ENCODE measurements around the gene CDV3. TPM values are rescaled to one million over a fixed set of nuclear protein-coding genes. Genes with fewer than 3 reads are reported as not detected.
A peak's percentile ranks its signal among the peaks of the same experiment; 100 is the strongest.

The CDV3 gene
- total RNA-seq, 1 experiment from 2014 or later = 309 TPM

GRCh38 chr3:133568294-133569014 is 5.0 kb upstream of the CDV3 start:
- TF ChIP-seq CTCF (IDR thresholded peaks at IDR 0.05; ENCODE audit: unreplicated experiment) = no peak
- peak overlapping the region; percentile 18 for H3K4me3 Mint-ChIP-seq (ENCODE audit: unreplicated experiment)
- no peaks in the 10 kb centered on the region for H3K36me3 Mint-ChIP-seq (ENCODE audit: insufficient read depth, unreplicated experiment)
- BruUV-seq (replicated peaks) = no TSS peak
- POLR2A ChIA-PET = interaction anchor here (0.7 to 3.9 kb wide), 12 partner anchors 10 to 842 kb away, joined by 3 to 60 read pairs (median 4); no protein-coding TSS in a partner anchor
- H3K9me3 Mint-ChIP-seq (ENCODE audit: unreplicated experiment) = no peaks in the 10 kb centered on the region
- peaks cover 30% of the 10 kb centered on the region for H3K4me1 Mint-ChIP-seq (ENCODE audit: insufficient read depth, unreplicated experiment)
- intact Hi-C loops (cut with micrococcal nuclease) = loop anchor here (2.0 kb wide), 1 partner anchor 80 kb away; no protein-coding TSS in a partner anchor
- no peaks in the 10 kb centered on the region for H3K27me3 Mint-ChIP-seq (ENCODE audit: insufficient read depth, unreplicated experiment)
- H3K27ac Mint-ChIP-seq (ENCODE audit: low read depth, unreplicated experiment) = peak overlapping the region; percentile 63
- CTCF ChIA-PET = interaction anchor here (0.9 to 4.0 kb wide), 9 partner anchors 10 to 837 kb away, joined by 3 to 31 read pairs (median 4); no protein-coding TSS in a partner anchor
- peak; percentile 95 for DNase-seq (ENCODE audit: unreplicated experiment)

- BruUV-seq (replicated peaks) = no TSS peak
- intact Hi-C loops (cut with micrococcal nuclease) = loop anchor here (10.0 kb wide), 1 partner anchor 234 kb away; the partner anchor contains the start of gene SRPRB
- Mint-ChIP-seq H3K27me3 (ENCODE audit: insufficient read depth, unreplicated experiment) (no peaks in the 10 kb centered on the region), H3K4me1 (ENCODE audit: insufficient read depth, unreplicated experiment) (peaks cover 30% of the 10 kb centered on the region), H3K9me3 (ENCODE audit: unreplicated experiment) (no peaks in the 10 kb centered on the region), H3K36me3 (ENCODE audit: insufficient read depth, unreplicated experiment) (peaks cover 10% of the 10 kb centered on the region), H3K4me3 (ENCODE audit: unreplicated experiment) (peak overlapping the region; percentile 45), H3K27ac (ENCODE audit: low read depth, unreplicated experiment) (peak overlapping the region; percentile 63)
- ChIA-PET CTCF (interaction anchor here (0.6 to 4.0 kb wide), 16 partner anchors 8 to 1435 kb away, joined by 3 to 31 read pairs (median 3); no protein-coding TSS in a partner anchor), POLR2A (interaction anchor here (0.6 to 3.9 kb wide), 12 partner anchors 8 to 906 kb away, joined by 3 to 60 read pairs (median 4); partner anchors contain the start of gene TOPBP1)
- no peak for TF ChIP-seq CTCF (IDR thresholded peaks at IDR 0.05; ENCODE audit: unreplicated experiment)
- peak; percentile 53 for DNase-seq (ENCODE audit: unreplicated experiment)
Observed at GRCh38 chr3:133570139-133570936, 3.1 kb upstream of the CDV3 start.

DNA sequence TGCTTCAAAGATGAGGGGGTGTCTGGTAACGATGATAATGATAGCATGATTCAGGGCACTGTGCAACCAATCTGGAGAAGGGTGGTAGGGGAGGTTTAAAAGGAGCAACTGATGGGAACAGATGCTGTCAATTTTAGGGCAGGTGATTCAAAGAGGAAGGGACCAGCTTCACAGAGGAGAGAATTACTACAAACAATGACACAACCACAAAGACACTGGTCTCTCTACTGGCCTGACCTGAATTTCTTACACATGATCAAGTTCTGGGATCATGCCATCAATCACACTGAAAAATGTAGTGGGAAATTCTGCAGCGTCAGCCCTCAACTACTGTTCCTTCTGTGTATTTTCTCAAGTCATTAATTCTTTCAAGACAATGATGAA is 2.6 kb upstream of the CDV3 start:
- no TSS peak for BruUV-seq (replicated peaks)
- intact Hi-C loops (cut with micrococcal nuclease) = loop anchor here (10.0 kb wide), 1 partner anchor 234 kb away; the partner anchor contains the start of gene SRPRB
- no peak overlapping the region for H3K4me3 Mint-ChIP-seq (ENCODE audit: unreplicated experiment)
- H3K36me3 Mint-ChIP-seq (ENCODE audit: insufficient read depth, unreplicated experiment) = peaks cover 16% of the 10 kb centered on the region
- POLR2A ChIA-PET = interaction anchor here (0.6 to 3.9 kb wide), 8 partner anchors 22 to 906 kb away, joined by 3 to 60 read pairs (median 4); no protein-coding TSS in a partner anchor
- peaks cover 31% of the 10 kb centered on the region for H3K4me1 Mint-ChIP-seq (ENCODE audit: insufficient read depth, unreplicated experiment)
- no peak for TF ChIP-seq CTCF (IDR thresholded peaks at IDR 0.05; ENCODE audit: unreplicated experiment)
- no peak for DNase-seq (ENCODE audit: unreplicated experiment)
- no peaks in the 10 kb centered on the region for H3K27me3 Mint-ChIP-seq (ENCODE audit: insufficient read depth, unreplicated experiment)
- peak overlapping the region; percentile 63 for H3K27ac Mint-ChIP-seq (ENCODE audit: low read depth, unreplicated experiment)
- CTCF ChIA-PET = interaction anchor here (0.6 to 4.0 kb wide), 11 partner anchors 8 to 1435 kb away, joined by 3 to 31 read pairs (median 4); no protein-coding TSS in a partner anchor
- no peaks in the 10 kb centered on the region for H3K9me3 Mint-ChIP-seq (ENCODE audit: unreplicated experiment)

Data from MCF 10A (cell line).